NCI-H748 treated with DMSO at 0.1 percent for 48 hours (cell line): ENCODE data around the gene MAML2.

Experiments used
- DNase-seq: peaks from one replicate; lab custom pipeline; 2025; lab: John Stamatoyannopoulos, UW

Gene MAML2

DNA sequence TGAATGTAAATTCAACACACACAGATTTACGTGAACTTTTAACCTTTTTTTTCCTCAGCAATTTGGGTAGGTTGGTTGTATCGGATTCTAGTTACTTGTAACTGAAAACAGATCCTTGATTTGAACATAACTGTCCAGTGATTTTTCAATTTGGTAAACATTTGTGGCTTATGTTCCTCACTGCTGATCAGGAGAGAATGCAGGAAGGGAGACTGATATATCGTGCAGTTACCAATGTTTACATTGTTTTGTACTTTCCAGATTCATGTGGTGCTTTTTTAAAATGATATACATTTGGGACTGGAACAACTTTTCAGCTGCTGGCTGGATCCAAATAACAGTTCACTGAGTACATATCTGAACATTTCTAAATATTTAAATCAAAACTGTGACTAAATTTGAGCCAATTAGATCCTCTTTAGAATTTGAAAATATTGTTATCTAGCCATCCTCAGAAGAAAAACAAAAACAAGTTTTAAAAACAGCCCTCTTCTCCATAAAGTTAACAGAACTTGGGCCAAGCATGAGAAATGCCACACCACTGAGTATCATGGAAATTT lies 334.8 kb downstream of the MAML2 start:
- no peak for DNase-seq

DNA sequence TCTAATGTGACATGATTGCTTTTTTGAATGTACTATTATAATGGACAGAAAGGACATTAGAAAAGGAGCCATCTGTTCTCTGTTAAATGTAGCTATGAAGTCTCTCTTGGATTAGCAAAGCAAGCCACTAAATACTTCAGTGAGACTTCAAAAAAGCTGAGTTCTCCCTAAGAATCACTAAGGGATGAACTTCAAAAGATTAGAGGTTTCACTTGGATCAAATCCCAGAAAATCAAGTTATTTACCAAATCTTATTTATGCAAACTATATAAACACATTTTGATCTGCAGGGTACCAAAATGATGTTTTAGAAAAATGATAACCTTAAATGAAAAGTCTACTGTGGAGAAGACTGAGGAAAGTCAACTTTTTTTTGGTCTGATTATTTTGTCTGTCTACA lies 337.0 kb downstream of the MAML2 start:
- DNase-seq = no peak

DNA sequence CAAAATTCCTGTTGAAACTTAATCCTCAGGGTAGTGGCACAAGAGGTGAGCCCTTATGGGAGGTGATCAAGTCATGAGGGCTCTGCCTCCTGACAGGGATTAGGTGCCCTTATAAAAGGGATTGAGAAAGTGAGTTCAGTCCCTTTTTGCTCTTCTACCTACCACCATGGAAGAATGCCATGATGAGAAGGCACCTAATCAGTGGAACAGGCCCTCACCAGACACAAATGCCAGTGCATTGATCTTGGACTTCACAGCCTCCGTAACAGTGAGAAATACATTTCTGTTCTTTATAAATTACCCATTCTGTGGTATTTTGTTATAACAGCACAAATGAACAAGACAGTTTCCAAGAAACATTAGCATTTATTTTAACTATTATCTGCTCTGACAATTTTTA lies 338.1 kb downstream of the MAML2 start:
- no peak for DNase-seq

DNA sequence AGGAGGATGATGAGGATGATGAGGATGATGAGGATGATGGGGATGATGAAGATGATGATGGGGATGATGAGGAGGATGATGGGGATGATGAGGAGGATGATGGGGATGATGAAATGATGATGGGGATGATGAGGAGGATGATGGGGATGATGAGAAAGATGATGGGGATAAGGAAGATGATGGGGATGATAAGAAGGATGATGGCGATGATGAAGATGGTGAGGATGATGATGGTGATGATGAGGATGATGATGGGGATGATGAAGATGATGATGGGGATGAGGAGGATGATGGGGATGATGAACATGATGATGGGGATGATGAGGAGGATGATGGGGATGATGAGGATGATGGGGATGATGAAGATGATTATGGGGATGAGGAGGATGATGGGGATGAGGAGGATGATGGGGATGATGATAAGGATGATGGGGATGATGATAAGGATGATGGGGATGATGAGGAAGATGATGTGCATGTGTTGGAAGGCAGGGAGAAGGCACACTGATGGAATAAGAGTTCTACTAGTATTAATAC lies 340.2 kb downstream of the MAML2 start:
- DNase-seq = no peak

DNA sequence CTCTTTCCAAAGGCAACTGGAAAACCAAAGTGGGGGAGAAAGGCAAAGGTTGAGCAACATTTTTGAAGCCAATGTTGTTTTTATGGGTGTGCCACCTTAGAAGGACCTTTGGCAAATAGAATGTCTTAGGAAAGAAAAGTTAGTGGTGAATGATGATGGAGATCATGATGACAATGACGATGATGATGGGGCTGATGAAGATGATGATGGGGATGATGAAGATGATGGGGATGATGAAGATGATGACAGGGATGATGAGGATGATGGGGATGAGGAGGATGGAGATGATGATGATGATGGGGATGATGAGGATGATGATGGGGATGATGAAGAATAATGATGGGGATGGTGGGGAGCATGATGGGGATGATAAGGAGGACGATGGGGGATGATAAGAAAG lies 340.7 kb downstream of the MAML2 start:
- no peak for DNase-seq

DNA sequence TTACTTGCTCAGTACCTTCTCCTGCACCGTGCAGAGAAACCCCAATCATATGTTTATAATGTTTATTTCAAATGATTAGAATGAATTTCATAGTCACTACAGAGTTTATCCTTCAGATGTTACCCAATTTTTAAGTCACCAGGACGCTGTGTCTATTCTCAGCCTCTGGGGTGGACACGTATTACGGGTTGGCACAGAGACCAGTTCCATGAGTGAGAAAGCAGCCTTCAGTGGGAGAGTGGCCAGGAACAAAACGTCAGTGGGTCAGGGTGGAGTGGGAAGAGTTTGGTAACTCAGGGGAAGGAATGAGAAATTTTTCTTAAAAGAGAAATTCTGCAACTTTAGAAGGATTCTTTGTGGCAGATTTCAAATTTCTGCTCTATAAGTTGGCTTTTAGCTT lies 342.0 kb downstream of the MAML2 start:
- no peak for DNase-seq

DNA sequence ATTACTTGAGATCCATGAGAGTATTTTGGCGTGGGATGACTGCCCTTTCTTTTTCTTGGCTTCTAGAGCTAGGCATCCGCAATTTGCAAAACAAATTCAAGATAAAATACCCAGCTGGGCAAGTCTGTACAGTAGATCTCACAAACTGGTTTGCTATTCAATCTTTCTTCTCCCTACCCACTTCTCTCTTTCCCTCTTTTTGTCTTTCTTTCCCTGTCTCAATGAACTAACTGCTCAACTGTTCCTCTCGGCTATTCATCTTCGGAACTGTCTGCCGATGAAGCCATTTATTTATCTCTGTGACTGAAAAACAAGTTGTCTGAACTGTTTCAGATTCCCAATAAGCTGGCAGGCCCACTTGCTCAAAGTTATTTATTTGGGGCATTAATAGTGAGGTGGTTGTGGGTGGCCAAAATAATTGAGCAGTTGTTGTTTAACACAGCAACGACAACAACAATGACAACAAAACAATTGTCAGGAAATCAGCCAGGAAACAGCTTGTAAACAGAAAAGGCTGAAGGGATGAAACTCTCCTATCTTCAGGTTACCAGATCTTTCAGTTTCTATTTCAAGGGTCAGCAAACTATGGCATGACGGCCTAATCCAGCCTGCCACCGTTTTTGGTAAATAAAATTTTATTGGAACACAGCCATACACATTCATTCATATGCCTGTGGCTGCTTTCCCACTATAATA lies 343.1 kb downstream of the MAML2 start:
- DNase-seq = no peak

DNA sequence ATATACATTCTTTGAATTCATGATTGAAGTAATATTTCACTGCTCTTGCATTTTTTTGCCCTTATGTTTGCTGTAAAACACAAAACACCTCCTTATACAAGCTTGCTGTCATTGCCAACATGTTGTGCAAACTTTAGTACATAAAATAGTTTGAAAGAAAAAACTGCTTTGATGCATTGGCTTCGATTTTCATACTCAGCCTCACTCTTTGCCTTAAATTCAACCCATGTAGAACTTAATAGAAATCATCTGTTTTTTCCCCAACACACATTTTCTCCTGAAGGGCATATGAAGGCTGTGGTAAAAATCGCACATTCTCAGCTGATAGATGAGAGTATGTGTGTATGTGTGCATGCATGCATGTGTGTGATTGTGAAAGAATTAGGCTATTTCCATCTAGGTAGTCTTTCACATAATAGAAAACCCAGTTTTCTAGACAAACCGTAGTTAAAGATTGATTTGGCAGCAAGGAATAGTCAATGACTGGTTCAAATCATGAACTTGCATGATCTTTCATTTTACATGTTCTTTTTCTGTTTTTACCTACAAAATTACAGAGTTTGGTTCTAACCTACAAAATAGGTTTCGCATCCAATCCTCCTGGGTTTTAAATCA lies 346.3 kb downstream of the MAML2 start:
- no peak for DNase-seq

DNA sequence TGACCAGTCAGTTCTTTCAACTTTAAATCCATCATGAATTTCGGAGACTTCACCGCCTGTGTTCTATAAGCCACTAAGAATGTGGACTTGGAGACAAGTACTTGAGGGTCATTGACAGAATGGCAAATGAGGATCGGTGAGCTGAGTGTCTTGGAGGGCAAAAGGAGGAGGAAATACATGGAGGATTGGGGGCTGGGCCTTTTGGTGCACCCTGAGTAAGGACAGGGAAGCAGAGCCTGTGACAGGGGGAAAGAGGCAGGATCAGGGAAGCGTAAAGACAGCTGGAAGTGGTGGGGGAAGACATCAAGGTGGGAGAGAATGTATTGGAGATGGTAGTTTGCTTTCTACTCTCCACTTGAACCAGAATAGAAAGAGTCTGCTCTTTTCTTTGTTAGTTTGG lies 348.7 kb downstream of the MAML2 start:
- DNase-seq = no peak

DNA sequence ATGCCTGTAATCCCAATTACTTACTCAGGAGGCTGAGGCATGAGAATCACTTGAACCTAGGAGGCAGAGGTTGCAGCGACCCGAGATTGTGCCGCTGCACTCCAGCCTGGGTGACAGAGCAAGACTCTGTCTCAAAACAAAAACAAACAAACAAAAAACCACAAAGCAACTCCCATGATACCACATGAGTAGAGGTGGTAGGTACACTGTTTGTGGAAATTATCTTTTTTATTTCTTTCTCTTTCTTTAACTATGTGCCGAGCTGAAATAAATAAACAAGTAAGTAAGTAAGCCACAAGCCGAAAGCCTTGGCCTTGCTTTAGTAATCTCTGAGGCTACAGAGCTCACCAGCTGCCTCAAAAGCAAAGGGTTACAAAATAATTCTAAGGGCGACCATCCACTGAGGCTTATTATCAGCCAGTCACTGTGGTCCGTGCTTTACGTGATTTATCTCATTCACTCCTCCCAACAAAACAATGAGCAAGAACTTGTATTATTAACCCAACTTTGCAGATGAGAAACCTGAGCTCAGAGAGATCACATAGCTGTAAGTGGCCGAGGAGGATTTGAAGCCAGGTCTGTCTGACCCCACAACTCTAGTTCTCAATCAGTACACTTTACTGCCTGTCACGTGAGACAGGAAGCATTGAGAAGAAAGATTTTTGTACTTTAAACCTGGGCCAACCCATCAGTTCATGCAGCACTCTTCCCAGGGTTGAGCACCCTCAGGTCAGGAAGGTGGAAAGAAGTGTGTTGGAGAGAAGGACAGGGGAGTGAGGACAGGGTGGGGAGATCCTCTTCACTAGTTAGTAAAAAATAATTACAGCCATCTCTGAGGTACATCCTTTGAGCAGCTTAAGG lies 349.3 kb downstream of the MAML2 start:
- no peak for DNase-seq

DNA sequence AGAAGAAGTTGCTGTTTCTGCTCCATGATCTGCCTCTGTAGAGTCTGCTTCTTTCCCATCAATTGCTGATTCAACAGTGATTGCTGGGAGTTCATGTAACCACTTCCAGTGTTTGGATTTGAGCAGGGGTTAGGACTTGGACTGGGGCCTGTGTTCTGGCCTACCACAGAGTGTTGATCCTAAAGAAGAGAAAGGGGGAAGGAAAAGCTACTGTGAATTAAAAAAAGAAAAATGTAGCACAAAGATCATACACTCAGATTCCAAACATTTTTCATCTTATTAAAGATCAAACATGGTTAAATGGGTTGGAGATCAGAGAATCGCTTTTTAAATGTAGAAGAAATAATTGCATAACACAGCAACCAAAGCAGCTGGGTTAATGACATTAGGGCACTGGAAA lies 351.4 kb downstream of the MAML2 start:
- no peak for DNase-seq

DNA sequence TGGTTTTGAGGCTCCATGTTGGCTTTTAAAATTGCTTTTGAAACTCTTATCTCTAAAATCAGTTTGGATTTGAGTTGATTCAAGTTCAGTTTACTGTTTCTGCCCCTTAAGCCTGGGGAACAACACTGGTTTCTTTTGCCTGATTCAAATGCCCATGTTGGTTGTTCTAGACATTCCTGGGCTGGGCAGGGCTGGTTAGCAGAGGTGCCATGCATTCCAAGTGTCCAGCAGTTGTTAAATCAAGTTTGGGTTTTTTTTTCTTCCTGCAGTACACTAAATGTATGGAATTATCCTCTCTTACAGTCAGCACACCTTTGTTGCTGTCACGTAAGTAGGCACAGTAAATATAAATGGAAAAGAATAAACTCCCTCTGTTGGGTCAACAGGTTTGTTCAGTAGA lies 351.9 kb downstream of the MAML2 start:
- no peak for DNase-seq

DNA sequence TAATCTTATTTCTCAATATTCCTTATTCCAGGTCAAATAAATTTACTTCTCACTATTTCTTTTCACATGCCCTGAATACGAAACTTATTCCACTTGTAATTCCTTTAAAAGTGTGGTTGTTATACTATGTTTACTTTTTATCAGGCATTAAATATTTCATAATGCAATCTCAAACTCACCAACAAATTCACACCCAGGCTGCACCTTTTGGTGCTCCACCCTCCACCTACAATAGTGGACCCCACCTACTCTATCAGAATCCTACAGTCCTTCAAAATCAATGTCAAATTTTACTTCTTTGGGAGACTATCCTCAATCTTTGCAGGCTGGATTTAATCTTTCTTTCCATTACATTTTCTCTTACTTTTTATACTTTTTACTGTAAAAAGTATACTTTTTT lies 353.2 kb downstream of the MAML2 start:
- DNase-seq = no peak

DNA sequence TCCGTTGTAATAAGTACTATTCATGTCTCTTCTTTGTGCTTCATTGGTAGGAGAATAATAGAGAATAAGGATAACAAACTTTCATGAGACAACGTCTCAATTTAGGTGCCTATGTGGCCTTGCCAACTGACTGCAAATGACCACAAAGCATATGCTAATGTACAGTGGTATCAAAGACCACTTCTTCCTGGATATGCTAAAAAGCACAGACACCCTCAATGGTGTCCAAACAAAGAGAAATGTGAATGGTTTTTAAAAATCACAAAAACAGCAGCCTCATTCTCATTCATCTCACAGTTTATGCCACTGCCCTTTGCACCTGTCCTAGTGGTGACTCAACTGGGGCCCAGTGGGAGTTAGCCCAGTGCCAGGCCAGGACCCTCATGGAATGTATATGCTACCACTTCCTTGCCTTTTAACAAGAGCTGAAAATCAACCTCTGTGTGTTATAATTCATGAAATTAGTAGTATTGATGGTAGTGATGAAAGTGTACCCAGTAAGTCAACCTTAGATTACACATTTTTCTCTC lies 353.9 kb downstream of the MAML2 start:
- DNase-seq = no peak

DNA sequence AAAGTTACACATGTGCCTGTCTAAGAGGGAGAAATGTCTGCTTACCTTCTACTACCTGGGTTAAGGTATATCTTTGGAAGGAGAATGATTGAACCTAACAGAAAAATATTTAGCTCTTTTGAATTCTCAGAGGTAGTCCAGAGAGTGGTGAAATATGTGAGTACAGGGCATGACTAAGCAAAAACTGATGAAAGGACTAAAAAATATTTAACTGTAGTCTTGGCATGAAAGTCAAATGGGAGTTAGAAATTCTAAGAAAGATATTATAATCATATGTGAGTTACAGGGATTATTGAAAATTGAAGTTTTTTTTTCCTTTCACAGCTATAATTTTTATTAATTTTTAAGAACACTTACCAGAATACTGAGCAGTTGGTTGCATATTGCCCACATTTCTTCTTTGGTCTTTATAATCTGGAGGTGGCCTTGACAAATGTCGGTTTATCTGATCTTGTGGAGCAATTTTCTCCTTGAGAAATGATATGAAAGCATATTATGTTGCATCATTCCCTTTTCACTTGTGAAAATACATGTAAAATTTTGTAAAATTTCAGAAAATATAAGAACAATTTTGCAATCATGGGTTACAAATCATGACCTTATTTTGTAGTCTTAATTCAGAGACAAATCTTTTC lies 357.7 kb downstream of the MAML2 start:
- no peak for DNase-seq

DNA sequence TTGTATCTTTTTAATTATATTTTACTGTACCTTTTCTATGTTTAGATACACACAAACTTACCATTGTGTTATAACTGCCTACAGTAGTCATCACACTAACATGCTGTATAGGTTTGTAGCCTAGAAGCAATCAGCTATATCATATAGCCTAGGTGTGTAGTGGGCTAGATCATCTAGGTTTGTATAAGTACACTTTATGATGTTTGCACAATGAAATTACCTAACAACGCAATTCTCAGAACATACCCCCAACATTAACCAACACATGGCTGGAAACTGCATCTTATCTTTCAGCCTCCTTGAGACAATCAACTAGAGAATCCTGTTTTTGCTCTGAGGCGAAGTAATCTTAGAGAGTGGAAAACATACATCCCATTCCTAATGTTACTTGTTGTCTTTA lies 358.9 kb downstream of the MAML2 start:
- DNase-seq = no peak

DNA sequence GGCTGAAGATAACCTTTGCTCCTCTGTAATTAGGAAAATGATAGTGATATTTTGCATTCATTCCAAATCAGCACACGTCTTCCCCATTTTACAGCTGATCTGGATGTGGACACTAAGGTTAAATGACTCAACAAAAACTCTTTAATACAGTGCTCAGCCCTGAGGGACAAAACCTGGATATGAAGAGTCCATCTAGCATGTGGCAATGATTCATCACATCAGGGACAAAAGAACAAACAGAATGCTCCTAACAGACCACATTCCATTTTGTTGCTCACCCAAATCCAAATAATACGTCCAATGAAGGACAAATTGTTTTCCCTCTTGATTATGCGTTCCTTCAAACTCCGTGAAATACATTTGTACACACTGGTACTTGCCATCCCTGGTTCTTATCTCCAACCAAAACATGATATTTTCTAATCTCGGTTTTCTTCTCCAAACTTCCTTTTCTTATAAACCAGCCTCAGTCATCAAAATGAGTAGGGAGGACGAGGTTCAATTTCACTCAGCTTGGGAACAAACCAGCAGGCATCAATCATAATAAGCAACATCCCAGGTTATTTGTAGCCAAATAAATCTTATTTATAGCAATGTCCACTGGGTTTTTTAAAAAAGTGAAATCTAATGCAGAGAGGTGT lies 365.3 kb downstream of the MAML2 start:
- DNase-seq = no peak

DNA sequence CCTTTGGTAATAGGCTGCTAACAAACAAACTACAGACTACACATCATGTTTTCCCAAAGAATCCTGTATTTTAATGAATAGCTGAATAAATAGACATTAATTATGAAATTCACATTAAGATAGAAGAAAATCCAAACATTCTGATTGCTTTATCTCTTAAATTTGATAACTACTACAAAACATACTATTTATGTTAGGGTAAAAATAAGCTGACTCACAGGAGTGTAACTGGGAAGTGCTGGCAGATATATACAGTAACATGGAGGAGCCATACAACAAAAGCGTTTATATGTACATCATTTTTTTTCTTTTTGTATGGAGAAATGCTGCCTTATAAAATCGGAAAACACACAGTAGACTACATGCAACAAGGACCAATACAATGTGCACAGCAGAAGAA lies 366.4 kb downstream of the MAML2 start:
- DNase-seq = no peak

DNA sequence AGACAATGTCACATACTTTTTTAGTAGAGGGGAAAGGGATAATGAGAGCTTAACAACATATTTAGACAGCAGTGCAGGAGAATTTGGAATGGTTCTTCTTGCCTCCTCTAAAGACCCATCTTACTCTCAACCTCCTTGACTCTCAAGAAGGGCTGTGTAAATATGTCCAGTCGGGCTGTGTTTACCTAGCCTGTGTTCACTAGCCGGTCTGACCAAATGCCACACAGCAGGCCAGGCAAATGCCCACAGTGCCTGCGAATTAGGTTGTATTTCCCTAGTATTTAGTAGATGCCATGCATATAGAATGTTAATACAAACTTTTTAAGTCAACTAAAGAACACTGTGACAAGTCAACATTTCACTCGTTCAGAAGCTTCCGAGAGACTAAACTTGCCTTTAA lies 367.7 kb downstream of the MAML2 start:
- DNase-seq = no peak

DNA sequence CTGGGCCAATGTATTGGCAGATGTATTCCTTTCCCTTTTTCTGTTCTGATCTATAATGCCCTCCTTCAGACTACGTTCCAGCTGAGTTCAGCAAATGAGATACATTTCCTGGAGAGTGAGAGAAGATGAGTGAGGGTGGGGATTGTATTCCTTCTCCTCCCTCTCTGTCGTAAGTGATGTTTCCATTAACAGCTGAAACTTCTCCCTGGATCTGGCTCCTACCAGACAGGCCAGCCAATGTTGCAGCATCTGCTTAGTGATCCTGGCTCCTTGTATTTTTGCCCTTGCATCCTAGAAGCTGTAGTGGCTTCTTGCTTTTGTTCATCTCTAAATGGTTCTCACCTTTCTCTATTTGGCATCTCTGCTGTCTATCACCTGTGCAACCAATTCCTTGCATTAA lies 370.9 kb downstream of the MAML2 start:
- no peak for DNase-seq

DNA sequence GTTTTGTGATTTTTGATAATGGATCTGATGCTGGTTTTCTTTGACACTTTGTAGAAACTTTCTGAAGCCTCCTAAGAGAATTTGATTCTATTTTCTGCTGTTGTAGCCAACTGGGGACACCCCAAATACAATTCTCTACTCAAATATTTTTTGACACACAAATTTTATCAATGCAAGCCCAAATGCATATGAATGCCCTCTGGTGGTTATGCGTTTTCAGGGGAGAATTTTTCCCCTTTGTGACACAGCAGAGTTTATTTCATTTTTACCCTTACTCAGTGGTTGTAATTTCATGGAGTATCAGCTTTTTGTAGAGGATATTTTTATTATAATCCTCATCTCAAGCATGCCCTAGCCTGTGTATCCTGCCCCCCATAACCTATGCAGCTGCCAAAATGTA lies 374.4 kb downstream of the MAML2 start:
- DNase-seq = no peak
